GM15510 (cell line): ENCODE data around the gene COL15A1.

ENCODE experiments used
- POLR2A ChIP-seq: IDR thresholded peaks from 3 replicates; pipeline ENCODE4 v1.6.1; 2011; ENCODE audit warnings: borderline replicate concordance; ENCODE audit not compliant: insufficient read length; ENCODE audit errors: extremely low read depth

COL15A1 gene

DNA sequence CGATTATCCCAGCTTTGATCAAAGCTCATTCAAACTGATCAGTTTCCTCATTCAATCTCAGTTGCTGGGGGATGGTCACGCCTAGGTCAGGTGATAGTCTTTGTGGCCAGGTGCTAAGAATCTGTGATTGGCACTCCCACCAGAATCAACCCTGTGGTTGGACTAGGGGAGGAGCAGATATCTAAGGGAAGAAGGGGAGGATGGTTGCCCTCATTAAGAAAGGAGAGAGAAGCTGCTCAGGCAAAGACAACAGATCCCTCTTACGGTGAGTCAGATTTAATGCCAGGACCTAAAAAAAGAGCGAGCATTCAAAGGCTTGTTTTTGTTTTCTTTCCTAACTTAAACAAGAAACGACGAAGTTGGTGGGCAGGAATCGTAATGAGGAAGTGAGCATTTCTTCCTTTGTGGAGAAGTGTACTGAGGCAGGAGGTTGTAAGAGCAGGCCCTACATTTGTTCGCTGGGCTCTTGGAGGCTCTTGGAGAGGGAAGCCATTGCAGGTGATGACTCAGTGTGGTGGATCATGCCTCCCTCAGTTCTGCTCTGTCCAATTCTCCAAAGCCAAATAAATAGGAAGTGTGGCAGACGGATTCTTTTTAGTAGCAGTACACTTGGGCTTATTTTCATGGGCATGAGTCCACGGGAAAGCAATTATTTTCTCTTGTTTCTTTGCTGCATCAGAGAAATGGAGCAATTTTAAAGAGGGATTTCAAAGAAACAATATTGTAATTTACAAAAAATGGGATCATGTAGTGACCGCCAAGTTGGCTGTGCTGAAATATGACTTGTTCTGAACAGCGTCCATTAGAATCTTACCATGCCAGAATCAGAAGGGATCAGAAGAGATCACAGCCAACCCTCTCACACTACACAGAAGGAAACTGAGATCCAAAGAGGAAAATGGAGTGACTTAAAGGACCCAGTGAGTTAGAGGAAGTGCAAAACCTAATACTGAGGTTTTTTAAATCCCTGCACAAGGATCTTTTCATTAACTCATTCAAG, 142.5 kb downstream of the COL15A1 start:
- no peak for TF ChIP-seq POLR2A

DNA sequence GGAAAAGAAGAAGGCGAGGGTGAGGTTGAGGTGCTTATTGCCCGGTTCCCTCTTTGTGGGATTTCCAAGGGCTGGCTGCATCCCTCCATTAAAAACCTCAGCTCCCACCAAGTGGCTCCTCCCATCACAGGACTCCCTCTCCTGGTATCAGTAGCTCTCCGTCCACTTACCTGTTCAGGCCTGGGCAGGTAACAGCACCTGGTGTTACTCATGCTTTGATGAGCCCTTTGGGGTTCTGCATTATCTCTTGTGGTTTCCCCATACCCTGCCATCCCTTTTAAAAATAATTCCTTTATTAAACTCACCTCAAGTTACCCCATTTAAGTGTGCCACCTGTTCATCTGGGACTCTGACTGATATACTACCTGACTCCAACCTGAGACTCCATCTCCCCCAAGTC, 143.8 kb downstream of the COL15A1 start:
- no peak for TF ChIP-seq POLR2A

DNA sequence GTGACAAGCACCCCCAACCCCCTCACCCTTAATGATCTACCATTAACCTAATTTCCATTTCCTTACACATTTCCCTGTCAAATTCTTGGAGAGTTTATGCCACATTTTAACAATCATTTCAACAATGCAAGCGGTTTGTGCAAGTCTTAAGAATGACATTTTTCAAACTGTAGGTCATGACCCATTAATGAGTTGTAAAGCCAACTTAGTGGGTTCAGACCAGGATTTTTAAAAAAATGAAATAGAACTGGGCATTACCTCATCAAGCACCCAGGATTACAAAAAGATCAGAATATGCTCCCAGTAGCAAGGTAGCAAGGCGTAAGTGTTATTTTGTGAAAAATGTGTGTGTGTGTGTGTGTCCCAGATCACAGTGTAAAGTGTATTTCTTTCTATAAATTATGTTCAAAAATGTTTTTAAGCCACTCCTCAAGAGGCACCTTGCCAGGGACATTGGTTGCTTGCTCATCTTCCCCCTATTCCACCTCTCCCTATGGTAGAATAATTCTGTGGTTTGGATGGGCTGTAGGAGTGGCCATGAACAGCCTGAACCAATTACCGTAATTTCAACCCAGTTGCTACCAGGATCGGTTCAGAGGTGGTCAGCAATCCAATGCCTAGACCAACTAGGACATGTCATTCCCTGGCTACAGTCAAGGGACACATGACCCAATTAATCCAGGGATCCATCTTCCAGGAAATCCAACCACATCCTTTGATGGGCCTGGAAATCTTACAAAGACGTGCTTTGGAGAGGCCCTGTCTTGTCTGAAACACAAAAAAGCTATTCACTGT, 146.8 kb downstream of the COL15A1 start:
- no peak for TF ChIP-seq POLR2A

DNA sequence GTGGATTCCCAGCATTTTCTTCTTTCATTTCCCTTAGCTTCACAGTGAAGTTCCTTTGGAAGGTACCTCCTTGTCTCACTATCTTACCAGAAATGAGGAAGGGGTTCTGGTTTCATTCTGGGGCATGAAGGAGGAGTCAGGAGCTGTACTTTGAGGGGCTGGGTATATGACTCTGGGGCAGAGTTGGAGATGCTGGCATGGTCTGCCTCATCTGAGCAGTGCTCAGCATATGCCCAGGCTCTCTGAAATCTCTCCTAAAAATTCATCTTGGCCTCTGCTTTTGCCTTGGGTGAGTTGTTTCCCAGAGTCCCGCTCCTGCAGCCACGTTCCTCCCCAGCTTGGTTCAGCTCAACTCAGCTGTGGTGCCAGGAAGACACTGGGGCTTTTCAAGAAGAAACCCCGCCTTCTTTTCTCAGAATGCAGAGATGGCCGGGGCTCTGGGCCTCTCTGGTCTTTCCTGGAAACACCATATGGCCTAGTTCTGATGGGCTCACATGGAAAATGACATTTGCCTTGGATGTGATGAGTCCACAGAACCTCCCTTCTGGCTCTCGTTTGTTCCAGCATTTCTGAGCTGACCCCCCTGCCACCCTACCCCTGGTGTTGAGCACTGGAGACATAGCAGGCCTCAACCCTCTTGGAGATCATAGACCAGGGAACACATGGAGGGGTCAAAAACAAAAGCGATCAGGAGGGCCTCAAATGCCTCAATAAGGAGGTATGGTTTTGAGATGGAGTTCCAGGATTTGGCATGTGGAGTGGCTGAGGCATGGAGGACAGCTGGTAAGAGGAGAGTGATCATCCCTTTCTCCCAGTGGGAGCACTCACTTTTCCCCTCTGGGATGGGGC, 149.2 kb downstream of the COL15A1 start:
- no peak for TF ChIP-seq POLR2A

DNA sequence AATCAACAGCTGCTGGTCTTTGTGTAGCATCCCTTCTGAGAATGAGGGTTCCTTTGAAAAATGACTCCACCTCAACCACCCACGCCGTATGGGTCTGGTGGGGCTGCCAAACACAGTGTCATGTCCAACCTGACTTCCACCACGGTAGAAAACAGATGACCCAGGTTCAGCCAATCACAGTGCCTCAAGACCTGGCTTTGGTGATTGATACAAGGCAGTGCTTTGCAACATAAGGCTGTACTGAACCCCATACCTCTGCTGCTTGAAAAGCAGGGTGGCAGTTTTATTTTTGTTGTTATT, 149.7 kb downstream of the COL15A1 start:
- TF ChIP-seq POLR2A: no peak

DNA sequence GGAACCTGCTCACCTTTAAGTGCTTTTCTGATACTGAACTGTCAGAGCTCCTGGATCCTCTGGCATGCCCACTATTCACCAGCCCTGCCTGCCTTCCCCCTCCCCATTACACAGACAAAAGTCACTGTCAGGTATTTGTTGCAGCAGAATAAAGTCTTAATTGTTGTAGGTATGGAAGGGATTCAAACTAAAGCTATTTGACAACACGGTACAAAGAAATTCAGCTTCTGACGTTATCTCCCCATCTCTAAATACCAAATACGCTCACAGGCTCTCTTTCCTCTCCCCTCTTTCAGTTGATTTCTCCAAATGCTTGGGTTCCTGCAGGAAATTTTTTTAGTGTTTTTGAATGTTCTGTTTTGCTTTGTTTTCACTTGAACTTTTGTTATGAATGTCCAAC, 151.9 kb downstream of the COL15A1 start:
- no peak for TF ChIP-seq POLR2A

DNA sequence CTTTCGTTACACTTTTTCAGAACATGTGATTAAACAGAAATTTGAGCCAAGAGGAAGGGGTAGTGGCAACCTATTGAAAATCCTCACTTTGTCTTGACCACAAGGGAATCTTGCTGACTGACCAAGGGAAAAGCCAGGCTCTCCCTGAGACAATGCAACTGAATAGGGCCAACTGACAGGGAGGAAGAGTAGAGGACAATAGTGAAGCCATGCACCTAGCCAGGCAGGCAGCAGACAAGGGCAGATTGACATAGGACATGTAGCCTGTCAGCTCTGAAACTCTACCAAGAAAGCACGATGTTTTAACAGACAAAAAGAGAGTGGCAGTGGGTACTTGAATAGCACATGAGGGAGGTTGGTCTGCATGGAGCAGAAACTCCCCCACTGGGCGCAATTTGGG, 152.7 kb downstream of the COL15A1 start:
- TF ChIP-seq POLR2A: no peak

DNA sequence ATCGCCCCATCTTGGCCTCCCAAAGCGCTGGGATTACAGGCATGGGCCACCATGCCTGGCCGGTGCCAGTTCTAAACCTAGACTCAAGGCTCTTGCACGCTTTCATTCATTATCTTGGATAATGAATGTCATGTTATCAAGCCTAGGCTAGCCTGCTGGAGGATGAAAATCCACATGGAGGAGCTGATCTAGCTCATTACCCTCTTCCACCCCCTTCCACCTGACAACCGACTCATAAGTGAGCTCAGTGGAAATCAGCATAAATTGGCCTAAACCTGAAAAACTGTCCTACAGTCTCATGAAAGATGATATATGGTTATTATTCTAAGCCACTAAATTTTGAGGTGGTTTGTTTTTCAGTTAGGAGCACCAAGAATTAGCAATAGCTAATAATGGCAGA, 157.6 kb downstream of the COL15A1 start:
- TF ChIP-seq POLR2A: no peak

DNA sequence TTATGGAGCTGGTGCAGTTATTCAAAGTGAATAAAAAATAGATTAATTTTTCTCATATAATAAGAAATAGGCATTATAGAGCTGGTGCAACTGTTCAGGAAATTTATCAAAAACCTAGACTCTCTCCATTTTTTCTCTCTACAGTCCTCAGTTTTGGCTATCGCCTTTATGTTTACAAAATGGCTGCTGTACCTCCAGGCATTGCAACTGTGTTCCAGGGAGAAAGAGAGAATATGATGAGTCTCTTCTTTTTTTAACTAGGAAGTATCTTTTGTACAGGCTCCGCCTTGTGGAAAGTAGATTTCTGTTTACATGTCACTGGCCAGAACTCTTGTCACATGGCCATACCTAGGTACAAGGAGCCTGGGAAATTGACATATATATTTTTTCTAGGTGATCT, 158.1 kb downstream of the COL15A1 start:
- no peak for TF ChIP-seq POLR2A

DNA sequence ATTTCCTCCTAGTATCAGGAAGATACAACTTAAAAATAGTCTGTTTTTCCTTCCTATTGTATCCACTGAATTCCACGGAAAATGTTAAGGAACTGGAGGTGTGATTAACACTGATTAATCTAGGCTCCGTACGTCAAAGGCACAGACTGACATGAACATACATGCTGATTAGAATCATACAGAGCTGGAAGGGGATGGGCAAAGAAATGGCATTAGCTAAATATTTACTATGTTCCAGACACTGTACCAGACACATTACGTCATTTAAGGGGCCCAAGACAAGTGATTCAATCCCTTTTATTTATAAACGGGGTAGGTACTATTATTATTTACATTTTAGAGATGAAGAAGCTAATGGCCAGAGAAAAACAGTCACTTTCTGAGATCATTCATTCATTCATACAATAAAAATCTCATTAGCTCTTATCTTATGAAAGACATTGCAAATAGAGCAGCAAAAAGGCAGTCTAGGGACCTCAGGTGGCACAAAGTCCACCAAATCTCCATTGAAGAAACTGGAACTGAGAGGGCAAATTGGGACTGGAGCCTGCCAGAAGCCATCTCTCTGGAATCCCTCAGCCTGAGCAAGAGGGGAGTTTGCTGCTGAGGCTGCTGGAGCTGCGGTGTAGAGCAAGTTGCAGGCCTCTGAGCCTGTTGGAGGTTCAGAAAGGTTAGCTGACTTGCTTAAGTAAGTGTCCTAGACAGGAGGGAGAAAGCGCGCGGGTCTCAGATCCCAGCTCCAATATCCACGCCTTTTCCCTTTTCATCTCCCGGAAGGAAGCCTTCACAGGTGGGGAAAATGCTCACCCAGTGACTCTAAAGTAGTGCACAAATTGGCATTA, 159.6 kb downstream of the COL15A1 start:
- TF ChIP-seq POLR2A: no peak

DNA sequence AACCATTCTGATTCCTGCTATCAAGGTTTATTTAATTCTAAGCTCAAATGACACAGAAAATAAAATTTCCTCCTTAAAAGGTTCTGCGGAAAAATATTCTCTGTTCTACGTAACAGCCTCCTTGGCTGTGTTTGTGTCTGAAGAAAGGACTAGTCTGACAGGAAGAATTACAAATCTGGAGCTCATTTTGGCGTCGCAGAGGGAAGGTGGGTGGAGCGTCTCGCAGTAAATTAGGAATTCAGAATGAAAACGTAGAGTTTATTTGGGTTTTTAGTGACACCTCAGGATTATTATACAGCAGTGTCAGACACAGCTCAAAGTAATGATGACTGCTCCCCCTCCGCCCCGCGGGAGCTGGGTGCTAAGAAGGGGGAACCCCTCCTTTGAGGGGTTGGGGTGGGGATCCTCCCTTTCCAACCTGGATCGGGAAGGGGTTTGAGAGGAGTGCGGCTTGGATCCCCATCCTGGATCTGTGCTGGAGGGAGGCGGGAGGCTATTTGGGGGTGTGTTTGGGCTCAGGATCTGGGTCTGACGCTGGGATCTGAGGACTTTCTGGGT, 160.3 kb downstream of the COL15A1 start:
- no peak for TF ChIP-seq POLR2A

DNA sequence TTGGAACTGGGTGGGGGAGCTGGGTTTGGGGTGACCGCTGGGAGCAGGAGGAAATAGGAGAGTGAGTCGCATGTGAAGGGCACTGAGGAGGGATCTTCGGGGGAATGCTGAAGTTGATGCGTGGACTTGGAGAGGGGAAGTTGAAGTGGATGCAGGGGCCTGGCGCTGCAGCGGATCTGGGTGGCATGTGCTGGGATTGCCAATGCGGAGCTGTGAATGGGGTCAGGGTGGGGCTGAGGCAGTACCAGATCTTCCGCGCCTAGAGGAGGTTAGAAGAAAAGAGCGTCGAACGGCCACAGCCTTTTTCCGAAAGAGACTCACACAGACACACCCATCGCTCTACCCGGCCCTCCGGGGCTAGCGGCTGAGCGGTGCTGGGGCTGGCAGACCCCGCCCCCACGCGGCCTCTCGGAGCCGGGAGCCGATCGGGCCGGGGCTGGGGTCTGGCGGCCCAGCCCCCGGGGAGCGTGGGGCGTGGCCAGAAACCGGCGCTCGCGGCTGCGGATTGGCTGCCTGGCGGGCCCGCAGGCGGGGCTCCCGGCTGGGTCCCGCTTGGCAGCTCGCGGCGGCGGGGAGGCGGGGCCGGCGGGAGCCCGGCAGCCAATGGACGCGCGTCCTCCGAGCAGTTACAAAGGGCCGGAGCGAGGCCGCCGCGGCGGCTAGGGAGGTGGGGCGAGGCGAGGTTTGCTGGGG, 160.9 kb downstream of the COL15A1 start, which contains the start of gene TGFBR1:
Gene TGFBR1, plus strand, starts transcription at position 655 of the 693 bp plus-strand sequence. CDS start 93 bp downstream, outside the sequence.
- no peak for TF ChIP-seq POLR2A

DNA sequence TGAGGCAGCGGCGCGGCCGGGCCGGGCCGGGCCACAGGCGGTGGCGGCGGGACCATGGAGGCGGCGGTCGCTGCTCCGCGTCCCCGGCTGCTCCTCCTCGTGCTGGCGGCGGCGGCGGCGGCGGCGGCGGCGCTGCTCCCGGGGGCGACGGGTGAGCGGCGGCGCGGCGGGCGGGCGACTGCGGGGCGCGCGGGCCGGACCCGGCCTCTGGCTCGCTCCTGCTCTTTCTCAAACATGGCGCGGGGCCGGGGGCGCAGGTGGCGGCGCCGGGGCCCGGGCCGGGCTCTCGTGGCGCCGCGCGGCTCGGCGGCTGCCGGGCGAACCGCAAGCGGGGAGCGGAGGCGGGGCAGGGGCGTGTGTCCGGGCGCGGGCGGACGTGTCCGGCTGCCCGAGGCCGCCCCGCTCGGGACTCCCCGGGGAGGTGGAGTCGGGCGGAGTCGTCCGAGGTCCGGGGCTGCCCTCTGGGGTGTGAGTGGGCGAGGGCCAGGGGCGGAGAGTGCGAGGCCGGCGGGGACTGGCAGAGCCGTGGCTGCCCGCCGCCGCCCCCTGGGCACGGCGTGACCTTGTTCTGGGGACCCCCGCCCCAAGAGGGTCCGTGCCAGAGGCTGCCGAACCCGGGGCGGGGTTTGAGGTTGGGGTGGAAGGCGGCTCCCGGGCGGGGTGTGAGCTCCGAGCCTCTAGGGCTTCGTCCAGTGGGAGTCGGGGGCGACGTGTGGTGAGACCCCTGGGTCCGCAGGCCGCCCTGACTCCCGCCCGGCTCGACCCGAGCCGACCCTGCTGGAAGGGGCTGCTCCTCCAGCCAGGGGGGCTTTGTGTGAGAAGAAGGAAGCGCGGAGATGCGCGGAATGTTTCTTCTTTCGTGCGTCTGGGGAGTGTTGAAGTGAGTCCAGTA, 161.7 kb downstream of the COL15A1 start:
- TF ChIP-seq POLR2A: peak; percentile 88

DNA sequence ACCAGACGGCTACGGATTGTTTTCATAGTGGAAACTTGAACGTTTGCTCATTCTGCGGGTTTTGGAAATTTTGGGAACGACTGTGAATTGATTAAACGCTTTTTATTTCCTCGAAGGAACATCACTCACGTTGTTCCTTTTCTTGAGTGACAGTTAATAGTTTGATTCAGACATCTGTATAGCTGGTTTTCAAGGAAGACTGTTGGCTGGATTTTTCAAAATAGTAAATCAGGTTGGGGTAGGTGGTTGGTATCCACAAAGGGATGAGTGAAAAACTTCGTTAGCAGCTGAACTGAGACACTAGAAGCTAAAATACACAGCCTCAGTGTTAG, 162.3 kb downstream of the COL15A1 start:
- TF ChIP-seq POLR2A: no peak
